Nucleus accumbens (tissue), 56 donors: Measurements from ENCODE around the gene MAGEE1.

ENCODE experiments used
- DNase-seq, 56 donors: peaks; one replicate each; lab custom pipeline; 2025; lab: John Stamatoyannopoulos, UW

MAGEE1 gene, protein sequence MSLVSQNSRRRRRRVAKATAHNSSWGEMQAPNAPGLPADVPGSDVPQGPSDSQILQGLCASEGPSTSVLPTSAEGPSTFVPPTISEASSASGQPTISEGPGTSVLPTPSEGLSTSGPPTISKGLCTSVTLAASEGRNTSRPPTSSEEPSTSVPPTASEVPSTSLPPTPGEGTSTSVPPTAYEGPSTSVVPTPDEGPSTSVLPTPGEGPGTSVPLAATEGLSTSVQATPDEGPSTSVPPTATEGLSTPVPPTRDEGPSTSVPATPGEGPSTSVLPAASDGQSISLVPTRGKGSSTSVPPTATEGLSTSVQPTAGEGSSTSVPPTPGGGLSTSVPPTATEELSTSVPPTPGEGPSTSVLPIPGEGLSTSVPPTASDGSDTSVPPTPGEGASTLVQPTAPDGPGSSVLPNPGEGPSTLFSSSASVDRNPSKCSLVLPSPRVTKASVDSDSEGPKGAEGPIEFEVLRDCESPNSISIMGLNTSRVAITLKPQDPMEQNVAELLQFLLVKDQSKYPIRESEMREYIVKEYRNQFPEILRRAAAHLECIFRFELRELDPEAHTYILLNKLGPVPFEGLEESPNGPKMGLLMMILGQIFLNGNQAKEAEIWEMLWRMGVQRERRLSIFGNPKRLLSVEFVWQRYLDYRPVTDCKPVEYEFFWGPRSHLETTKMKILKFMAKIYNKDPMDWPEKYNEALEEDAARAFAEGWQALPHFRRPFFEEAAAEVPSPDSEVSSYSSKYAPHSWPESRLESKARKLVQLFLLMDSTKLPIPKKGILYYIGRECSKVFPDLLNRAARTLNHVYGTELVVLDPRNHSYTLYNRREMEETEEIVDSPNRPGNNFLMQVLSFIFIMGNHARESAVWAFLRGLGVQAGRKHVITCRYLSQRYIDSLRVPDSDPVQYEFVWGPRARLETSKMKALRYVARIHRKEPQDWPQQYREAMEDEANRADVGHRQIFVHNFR

DNA sequence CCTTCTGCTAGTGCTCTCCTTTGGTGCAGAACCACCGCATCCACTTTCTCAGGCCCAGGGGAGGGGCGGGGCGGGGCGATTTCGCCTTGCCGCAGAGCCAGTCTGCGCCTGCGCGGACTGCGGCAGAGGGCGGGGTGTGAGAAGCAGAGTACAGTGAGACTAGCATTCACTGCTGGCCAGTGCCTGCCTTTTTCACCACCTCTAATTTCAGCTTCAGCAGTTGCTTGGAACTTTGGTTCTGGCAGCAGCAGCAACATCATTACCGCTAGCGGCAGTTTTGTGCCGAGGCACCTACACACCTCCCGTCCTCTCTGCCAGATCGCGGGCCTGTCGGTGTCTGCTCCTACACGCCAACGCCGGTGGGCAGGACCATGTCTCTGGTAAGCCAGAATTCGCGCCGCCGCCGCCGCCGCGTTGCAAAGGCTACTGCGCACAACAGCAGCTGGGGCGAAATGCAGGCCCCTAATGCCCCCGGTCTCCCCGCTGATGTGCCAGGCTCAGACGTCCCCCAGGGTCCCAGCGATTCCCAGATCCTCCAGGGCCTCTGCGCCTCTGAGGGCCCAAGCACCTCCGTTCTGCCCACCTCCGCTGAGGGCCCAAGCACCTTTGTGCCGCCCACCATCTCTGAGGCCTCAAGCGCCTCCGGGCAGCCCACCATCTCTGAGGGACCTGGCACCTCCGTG is at the start of gene MAGEE1:
Gene MAGEE1 (plus strand): TSS at position 151 of the 683 bp plus-strand sequence. CDS start 221 bp downstream, at position 372.
- peak in 54 of 56 donors; percentile 4 to 85 (median 63) for DNase-seq

DNA sequence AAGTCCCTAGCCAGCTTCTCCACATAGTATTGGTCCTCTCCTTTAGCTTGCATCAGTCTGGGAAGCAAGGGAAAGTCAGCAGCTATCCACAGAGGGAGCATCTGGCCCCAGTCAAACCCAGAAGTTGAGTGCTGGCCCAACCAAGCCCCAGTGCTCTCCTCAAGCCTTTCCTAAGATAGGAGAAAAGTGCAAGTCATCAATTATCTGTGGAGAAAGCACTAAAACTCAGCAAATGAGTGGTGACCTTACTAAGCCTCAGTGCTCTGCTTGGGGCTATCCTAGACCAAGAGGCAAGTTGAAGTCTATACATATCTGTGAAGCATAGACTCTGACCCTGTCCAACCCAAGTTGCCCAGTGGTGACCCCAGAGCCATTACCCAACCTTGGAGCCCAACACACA is 28.5 kb upstream of the MAGEE1 start:
- peak in 1 of 56 donors; percentile 0 for DNase-seq

DNA sequence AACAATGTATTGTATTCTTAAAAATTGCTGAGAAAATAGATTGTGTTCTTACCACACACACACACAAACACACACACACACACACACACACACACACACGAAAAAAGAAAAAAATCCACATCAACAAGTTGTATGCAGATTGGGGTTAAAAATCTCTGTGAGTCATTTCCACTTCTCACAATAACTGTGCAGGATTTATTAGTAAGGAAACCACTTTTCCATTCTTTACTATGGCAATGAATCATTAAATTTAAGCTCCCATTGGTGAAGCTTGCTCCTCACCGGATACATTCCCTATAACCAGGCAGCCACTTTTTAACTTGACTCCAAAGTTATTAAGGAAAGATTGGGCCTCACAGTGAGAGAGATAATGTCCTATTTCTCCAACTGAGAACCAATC is 19.7 kb upstream of the MAGEE1 start:
- no peak for DNase-seq

DNA sequence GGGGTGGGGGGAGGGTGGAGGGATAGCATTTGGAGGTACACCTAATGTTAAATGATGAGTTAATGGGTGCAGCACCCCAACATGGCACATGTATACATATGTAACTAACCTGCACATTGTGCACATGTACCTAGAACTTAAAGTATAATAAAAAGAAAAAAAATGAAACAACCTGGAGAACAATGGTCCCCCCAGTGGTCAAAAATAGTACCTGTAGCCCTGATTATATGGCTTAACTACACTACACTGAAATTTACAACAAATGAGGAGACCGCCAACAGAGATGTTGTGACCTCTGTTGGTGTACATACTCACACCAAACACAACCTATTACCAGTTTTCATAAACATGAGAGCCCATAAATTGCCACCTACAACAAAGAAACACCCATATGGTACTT is 7.3 kb upstream of the MAGEE1 start:
- no peak for DNase-seq

DNA sequence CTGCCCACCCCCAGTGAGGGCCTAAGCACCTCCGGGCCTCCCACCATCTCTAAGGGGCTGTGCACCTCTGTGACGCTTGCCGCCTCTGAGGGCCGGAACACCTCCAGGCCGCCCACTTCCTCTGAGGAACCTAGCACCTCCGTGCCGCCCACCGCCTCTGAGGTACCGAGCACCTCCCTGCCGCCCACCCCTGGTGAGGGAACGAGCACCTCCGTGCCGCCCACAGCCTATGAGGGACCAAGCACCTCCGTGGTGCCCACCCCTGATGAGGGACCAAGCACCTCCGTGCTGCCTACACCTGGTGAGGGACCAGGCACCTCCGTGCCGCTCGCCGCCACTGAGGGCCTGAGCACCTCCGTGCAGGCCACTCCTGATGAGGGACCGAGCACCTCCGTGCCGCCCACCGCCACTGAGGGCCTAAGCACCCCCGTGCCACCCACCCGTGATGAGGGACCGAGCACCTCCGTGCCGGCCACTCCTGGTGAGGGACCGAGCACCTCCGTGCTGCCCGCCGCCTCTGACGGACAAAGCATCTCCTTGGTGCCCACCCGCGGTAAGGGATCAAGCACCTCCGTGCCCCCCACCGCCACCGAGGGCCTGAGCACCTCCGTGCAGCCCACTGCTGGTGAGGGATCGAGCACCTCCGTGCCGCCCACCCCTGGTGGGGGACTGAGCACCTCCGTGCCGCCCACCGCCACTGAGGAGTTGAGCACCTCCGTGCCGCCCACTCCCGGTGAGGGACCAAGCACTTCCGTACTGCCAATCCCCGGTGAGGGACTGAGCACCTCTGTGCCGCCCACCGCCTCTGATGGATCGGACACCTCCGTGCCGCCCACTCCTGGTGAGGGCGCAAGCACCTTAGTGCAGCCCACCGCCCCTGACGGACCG is 977 bp downstream of the MAGEE1 start:
- peak in 19 of 56 donors; percentile 0 to 24 (median 7) for DNase-seq

DNA sequence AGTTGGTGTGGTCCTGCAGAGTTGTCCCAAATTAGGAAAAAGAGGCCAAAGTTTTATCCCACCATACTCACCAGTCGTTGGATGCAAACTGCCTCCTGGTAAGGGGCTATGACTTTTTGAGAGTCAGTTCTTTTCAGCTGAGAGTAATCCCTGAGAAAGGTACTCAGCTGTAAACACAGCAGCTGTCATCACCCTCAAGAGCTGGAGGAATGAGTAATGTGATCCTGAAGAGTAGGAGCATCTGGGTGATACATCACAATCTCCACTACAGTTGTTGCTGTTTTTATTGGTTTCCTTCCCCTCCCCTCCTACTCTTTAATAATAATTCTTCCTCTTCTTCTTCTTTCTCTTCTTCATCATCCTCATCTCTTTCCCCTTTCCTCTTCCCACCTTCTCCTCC is 5.7 kb downstream of the MAGEE1 start:
- DNase-seq = no peak

DNA sequence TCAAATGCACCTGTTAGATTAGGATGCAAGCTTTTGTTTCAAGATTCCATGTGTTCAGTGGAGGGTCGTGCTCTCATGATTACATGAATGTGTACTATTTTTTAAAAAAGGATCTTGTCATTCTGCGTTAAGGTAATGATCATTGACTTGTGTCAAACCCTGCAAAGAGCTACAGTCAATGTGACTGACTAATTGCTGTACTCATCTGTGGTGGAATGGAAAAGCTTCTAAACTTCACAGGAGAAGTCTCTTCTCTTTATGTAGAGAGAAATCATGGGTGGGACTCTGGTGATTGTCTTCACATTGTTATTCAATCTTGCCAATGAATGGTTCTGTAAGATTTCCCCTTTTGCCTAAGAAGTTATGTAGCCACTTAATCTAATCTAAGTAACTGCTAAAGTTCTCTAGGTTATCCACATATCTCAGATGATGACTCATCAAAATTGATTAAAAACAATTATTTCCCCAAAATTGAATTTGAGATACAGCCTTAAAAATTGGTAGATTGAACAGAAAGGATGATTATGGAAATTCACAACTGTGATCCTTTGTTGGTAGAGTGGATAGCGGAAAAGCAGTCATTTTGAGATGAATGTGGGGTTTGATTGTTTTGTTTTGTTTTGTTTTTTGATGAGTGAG is 6.7 kb downstream of the MAGEE1 start:
- no peak for DNase-seq

DNA sequence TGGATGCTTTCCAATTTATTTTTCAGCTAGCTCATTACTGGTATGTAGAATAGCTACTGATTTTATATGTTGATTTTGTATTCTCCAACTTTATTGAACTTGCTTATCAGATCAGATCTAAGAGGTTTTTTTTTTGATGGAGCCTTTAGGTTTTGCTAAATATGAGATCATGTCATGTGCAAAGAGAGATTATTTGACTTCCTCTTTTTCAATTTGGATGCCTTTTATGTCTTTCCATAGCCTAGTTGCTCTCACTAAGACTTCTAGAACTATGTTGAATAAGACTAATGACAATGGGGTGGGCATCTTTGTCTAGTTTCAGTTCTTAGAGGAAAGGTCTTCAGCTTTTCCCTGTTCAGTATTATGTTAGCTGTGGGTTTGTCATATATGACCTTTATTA is 11.7 kb downstream of the MAGEE1 start:
- DNase-seq = no peak

DNA sequence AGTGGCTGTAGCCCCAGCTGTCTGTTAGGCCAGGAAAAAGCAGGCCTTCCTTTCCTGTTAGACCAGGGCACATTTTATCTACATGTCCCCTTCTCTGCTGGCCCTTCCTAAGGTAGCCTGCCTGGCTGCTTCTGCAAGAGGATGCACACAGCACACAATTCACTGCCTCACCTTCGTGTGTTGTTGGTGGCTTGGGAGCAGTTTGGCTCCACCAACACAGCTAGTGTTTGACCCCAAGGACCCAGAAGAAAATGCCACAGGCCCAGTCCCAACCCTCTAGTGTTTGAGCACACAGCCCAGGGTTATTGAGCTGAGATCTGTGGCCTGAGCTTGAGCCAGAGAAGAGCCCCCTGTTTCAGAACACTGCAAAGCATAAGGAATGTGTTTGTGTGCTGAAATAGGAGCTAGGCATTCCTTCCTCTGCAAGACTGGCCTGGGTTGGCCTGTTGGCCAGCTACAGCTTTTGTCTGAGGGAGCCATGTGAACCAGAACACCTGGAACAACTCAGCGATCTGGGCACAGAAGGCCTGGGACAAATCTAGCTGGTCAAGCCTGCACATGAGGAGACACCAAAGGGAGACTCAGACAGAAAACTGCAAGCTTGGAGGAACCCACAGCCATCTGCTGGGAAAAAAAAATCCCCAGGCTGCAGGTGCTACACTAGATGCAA is 26.4 kb downstream of the MAGEE1 start:
- no peak for DNase-seq

DNA sequence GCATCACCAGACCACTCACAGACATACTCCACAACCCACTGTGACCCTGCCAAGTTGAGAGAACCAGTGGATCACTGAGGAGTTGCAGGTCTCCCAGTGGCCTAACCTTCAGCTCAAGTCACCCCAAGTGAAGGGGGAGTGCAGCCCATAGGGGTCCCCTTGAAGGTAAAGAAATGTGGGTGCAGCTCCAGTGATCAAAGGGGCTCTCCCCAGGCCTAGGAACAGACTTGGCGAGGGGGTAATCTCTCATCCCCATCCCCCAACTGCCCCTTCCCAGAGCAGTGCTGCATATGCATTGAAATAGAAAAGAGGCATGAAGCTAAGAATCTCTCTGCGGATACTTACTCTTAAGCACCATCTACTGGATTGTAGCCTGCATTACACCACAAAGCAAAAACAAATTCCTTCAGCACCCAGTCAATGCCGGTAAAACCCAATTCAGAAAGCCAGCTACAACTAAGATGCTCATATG is 27.0 kb downstream of the MAGEE1 start:
- peak in 1 of 56 donors; percentile 0 for DNase-seq

DNA sequence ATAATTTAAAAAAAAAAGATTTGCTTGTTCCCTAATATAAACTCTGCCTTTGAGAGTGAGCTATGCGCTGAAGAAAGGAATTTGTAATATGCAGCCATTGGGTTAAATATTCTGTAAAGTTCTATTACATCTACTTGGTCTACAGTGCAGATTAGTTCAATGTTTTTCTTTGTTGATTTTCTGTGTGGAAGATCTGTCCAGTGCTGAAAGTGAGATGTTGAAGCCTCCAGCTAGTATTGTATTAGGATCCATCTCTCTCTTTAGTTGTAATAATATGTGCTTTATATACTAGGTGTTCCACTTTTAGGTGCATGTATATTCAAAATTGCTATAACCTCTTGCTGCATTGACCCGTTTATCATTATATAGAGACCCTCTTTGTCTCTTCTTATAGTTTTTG is 49.8 kb downstream of the MAGEE1 start:
- DNase-seq = no peak
